WTC11 (cell line): ENCODE data around the gene VSIG1.

Experiments
- CTCF ChIP-seq: fragments of 200-600 bp; IDR thresholded peaks from 2 replicates; pipeline ENCODE4 v1.8.0; 2022; ENCODE audit warnings: antibody characterized with exemption
- IRF2 ChIP-seq: sonication (generic); formaldehyde crosslinking; IDR thresholded peaks from 2 replicates; pipeline ENCODE4 v1.8.0; 2022; ENCODE audit warnings: low read depth, missing genetic modification reagents, borderline replicate concordance
- TEAD1 ChIP-seq: sonication (generic); formaldehyde crosslinking; IDR thresholded peaks from 2 replicates; pipeline ENCODE4 v1.8.0; 2022; ENCODE audit warnings: mild to moderate bottlenecking, missing genetic modification reagents
- USF1 ChIP-seq: sonication (generic); formaldehyde crosslinking; IDR thresholded peaks from 2 replicates; pipeline ENCODE4 v1.8.0; 2022; ENCODE audit warnings: mild to moderate bottlenecking, missing genetic modification reagents
- ZNF232 ChIP-seq: sonication (generic); formaldehyde crosslinking; IDR thresholded peaks from 2 replicates; pipeline ENCODE4 v1.8.0; 2022; ENCODE audit warnings: mild to moderate bottlenecking, missing genetic modification reagents
- ZNF263 ChIP-seq: sonication (generic); formaldehyde crosslinking; IDR thresholded peaks from 2 replicates; pipeline ENCODE4 v1.8.1; 2022; ENCODE audit warnings: low read depth, mild to moderate bottlenecking, moderate library complexity, missing genetic modification reagents
- TF ChIP-seq, protein P1 (sequence below): sonication (generic); formaldehyde crosslinking; IDR thresholded peaks from 2 replicates; pipeline ENCODE4 v1.8.0; 2023; ENCODE audit warnings: missing genetic modification reagents, mild to moderate bottlenecking, borderline replicate concordance

GRCh38 chrX:108121291-108121690 lies 76.4 kb downstream of the VSIG1 start:
- TF ChIP-seq IRF2 (CRISPR knock-in tag) (no peak), CTCF (no peak), TEAD1 (no peak), USF1 (no peak), ZNF232 (CRISPR knock-in tag) (no peak), ZNF263 (CRISPR knock-in tag) (no peak)
- TF ChIP-seq, protein P1, sequence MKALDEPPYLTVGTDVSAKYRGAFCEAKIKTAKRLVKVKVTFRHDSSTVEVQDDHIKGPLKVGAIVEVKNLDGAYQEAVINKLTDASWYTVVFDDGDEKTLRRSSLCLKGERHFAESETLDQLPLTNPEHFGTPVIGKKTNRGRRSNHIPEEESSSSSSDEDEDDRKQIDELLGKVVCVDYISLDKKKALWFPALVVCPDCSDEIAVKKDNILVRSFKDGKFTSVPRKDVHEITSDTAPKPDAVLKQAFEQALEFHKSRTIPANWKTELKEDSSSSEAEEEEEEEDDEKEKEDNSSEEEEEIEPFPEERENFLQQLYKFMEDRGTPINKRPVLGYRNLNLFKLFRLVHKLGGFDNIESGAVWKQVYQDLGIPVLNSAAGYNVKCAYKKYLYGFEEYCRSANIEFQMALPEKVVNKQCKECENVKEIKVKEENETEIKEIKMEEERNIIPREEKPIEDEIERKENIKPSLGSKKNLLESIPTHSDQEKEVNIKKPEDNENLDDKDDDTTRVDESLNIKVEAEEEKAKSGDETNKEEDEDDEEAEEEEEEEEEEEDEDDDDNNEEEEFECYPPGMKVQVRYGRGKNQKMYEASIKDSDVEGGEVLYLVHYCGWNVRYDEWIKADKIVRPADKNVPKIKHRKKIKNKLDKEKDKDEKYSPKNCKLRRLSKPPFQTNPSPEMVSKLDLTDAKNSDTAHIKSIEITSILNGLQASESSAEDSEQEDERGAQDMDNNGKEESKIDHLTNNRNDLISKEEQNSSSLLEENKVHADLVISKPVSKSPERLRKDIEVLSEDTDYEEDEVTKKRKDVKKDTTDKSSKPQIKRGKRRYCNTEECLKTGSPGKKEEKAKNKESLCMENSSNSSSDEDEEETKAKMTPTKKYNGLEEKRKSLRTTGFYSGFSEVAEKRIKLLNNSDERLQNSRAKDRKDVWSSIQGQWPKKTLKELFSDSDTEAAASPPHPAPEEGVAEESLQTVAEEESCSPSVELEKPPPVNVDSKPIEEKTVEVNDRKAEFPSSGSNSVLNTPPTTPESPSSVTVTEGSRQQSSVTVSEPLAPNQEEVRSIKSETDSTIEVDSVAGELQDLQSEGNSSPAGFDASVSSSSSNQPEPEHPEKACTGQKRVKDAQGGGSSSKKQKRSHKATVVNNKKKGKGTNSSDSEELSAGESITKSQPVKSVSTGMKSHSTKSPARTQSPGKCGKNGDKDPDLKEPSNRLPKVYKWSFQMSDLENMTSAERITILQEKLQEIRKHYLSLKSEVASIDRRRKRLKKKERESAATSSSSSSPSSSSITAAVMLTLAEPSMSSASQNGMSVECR, result no peak
